Fibroblast of peridontal ligament (primary cell): ENCODE measurements around the gene MARCHF2.
"Not testable (repeated sequence)": the region's sequence is repeated elsewhere in the genome, so short reads cannot be mapped to it uniquely, and the experiment has no call there.

Experiments used
- DNase-seq: peaks from one replicate; pipeline ENCODE4 v3.0.0-alpha.2; 2010; ENCODE audit errors: extremely low read depth

MARCHF2 gene, protein sequence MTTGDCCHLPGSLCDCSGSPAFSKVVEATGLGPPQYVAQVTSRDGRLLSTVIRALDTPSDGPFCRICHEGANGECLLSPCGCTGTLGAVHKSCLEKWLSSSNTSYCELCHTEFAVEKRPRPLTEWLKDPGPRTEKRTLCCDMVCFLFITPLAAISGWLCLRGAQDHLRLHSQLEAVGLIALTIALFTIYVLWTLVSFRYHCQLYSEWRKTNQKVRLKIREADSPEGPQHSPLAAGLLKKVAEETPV

GRCh38 chr19:8412783-8413628 lies at the start of gene MARCHF2:
Gene MARCHF2, plus strand, starts transcription at chr19:8413305. Its CDS starts 8,536 bp downstream, at chr19:8421841.
- peak; percentile 94 for DNase-seq

DNA sequence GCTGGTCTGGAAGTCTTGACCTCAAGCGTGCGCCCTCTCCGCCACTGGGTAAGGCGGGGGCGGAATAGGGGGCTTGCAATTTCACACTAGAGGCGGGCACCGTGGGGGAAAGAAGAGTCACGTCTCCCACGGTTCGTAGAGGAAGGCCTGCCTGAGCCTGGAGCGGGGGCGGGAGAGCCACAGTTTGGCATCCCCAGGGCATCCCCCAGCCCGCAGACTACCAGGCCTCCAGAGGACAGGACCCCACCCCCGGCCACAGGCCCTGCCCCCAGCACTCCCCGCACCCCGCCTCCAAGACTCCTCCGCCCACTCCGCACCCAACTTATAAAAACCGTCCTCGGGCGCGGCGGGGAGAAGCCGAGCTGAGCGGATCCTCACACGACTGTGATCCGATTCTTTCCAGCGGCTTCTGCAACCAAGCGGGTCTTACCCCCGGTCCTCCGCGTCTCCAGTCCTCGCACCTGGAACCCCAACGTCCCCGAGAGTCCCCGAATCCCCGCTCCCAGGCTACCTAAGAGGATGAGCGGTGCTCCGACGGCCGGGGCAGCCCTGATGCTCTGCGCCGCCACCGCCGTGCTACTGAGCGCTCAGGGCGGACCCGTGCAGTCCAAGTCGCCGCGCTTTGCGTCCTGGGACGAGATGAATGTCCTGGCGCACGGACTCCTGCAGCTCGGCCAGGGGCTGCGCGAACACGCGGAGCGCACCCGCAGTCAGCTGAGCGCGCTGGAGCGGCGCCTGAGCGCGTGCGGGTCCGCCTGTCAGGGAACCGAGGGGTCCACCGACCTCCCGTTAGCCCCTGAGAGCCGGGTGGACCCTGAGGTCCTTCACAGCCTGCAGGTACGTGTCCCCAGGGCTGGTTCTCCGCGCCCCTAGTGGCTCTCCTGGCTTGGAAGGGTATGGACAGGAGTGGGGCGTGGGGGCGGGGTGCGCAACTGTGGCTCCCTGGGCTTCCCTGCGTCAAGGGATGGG lies 49.0 kb upstream of the MARCHF2 start, which contains the start of gene ANGPTL4:
Gene ANGPTL4, plus strand, starts transcription at position 353 of the 969 bp plus-strand sequence. Its CDS starts 167 bp downstream, at position 520.
- peak; percentile 68 for DNase-seq

- no peak for DNase-seq
These were observed 47.0 kb upstream of the MARCHF2 start for GRCh38 chr19:8366121-8366581.

GRCh38 chr19:8366961-8367326 lies 46.2 kb upstream of the MARCHF2 start:
- DNase-seq = peak; percentile 31

- DNase-seq = peak; percentile 95
These were observed 45.6 kb upstream of the MARCHF2 start for GRCh38 chr19:8367327-8368001.

- DNase-seq = peak; percentile 23
These were observed 42.7 kb upstream of the MARCHF2 start for GRCh38 chr19:8370176-8371010.

- no peak for DNase-seq
These were observed 41.9 kb upstream of the MARCHF2 start for GRCh38 chr19:8371011-8371804.

DNA sequence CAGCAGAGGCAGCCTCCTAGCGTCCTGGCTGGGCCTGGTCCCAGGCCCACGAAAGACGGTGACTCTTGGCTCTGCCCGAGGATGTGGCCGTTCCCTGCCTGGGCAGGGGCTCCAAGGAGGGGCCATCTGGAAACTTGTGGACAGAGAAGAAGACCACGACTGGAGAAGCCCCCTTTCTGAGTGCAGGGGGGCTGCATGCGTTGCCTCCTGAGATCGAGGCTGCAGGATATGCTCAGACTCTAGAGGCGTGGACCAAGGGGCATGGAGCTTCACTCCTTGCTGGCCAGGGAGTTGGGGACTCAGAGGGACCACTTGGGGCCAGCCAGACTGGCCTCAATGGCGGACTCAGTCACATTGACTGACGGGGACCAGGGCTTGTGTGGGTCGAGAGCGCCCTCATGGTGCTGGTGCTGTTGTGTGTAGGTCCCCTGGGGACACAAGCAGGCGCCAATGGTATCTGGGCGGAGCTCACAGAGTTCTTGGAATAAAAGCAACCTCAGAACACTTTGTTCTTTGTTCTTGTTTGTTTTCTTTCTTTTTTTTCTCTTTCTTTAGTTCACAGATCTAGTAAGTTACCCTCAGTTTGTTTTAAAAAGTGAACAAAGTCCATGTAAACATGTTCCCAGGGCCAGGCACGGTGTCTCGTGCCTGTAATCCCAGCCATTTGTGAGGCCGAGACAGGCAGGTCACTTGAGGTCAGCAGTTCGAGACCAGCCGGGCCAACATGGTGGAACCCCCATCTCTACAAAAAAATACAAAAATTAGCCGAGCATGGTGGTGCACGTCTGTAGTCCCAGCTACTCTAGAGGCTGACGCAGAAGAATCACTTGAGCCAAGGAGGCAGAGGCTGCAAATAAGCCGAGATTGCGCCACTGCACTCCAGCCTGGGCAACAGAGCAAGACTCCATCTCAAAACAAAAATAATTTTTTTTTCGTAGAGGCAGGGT lies 39.0 kb upstream of the MARCHF2 start:
- DNase-seq = no peak

- DNase-seq = not testable (repeated sequence)
These were observed 37.3 kb upstream of the MARCHF2 start for GRCh38 chr19:8375766-8376165.

GRCh38 chr19:8376373-8376974 lies 36.6 kb upstream of the MARCHF2 start:
- DNase-seq = not testable (repeated sequence)

DNA sequence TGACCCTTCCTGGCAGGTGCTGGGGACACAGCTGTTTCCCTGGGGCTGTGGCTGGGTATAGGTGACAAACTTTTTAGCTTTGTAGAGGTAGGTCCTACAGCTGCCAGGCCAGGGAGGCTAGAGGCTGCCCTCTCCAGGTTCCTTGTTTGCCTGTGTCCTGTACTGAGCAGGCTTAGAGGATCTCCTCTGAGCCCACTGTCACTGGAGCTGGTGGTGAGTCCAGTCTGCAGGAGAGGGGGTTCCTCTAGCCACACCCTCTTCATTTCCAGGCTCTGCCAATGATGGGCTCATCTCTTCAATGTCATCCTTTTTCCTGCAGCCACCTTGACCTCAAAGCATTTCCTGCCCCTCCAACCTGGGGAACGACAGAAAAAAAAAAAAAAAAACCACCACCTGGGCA lies 35.5 kb upstream of the MARCHF2 start:
- no peak for DNase-seq

- DNase-seq = not testable (repeated sequence)
These were observed 33.8 kb upstream of the MARCHF2 start for GRCh38 chr19:8379156-8379891.

DNA sequence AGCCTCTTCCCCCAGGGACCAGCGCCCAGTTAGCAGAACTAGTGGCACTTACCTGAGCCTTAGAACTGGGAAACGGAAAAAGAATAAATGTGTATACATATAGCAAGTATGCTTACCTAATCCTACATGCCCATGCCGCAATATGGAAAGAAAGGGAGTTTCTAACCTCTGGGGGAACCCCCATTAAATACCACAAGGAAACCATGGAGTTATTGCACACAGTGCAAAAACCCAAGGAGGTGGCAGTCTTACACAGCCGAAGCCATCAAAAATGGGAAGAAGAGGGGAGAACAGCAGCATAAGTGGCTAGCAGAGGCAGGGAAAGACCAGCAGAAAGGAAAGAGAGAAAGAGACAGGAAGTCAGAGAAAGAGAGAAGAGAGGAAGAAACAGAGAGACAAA lies 28.5 kb upstream of the MARCHF2 start:
- not testable (repeated sequence) for DNase-seq

DNA sequence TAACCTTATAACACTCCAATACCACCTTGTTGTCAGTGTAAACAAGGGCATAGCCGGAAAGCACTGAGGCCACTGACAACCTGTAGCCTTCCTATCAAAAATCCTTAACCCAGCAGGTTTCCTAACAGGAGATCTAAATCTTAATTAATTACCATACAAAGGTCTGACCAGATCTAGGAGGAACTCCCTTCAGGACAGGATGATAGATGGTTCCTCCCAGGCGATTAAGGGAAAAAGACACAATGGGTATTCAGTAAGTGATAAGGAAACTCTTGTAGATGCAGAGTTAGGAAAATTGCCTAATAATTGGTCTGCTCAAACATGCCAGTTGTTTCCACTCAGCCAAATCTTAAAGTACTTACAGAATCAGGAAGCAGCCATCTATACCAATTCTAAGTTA lies 28.0 kb upstream of the MARCHF2 start:
- not testable (repeated sequence) for DNase-seq

DNA sequence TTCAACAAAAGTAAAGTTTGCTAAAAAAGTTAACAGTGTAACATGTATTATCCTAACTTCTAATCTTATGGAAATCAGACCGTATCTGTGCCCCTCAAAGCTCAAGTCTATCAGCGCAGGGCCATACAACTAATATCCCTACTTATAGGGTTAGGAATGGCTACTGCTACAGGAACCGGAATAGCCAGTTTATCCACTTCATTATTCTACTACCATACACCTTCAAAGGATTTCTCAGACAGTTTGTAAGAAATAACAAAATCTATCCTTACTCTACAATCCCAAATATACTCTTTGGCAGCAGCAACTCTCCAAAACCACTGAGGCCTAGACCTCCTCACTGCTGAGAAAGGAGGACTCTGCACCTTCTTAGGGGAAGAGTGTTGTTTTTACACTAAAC lies 27.5 kb upstream of the MARCHF2 start:
- not testable (repeated sequence) for DNase-seq

GRCh38 chr19:8386419-8386818 lies 26.7 kb upstream of the MARCHF2 start:
- not testable (repeated sequence) for DNase-seq

DNA sequence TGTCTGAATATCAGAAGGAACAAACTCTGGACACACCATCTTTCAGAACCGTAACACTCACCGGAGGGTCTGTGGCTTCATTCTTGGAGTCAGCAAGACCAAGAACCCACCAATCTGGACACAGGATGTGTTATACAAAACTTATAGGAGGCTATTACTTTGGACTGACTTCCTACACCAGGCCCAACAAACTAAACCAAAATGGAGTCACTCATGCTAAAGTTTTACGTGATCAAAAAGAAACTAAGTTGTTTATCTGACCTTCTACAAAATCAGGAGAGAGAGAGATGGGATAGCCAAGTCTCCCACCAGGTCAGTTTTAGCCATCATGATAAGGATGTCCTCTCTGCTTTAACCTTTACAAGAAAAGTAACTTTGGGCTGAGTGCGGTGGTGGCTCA lies 26.1 kb upstream of the MARCHF2 start:
- DNase-seq = no peak
